GM19455 (cell line): ENCODE measurements around the gene CDK17.
"Not testable (repeated sequence)": the region's sequence is repeated elsewhere in the genome, so short reads cannot be mapped to it uniquely, and the experiment has no call there.

Experiments used
- ATAC-seq: cut with Tn5 transposase; IDR thresholded peaks from one replicate; pipeline ENCODE4 v1.9.1; 2021; ENCODE audit not compliant: unreplicated experiment

CDK17 gene

DNA sequence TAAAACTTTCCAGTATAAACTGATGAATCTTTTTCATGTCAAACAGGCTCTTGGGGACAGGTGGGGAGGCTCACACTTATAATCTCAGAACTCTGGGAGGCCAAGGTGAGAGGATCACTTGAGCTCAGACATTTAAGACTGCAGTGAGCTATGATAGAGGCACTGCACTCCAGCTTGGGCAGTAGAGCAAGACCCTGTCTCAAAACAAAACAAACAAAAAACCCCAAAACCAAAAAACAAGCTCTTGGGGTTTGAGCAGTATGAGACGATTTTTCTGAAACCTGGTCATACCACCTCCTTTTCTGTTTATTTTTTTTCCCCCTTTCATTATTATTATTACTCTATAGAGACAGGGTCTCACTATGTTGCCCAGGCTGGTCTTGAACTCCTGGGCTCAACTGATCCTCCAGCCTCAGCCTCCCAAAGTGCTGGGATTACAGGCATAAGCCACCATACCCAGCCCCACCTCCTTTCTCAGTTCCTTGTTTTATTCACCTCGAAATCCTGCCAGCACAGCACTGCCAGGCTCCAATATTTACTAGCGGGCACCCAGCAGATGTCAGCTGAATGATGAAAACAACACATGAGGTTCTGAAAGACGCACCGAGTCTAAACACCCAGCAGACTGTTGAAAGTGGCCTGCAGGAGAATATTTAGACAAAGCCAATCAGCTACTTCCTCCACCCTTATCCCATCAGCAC lies 19.5 kb upstream of the CDK17 start:
- no peak for ATAC-seq

DNA sequence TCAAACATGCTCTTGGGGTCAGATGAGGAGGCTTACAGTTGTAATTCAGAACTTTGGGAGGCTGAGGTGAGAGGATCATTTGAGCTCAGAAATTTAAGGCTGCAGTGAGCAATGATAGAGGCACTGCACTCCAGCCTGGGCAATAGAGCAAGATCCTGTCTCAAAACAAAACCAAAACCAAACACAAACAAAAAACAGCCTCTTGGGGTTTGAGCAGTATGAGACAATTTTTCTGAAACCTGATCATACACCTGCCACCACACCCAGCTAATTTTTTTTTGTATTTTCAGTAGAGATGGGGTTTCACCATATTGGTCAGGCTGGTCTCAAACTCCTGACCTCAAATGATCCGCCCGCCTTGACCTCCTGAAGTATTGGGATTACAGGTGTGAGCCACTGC lies 17.4 kb upstream of the CDK17 start:
- peak; percentile 63 for ATAC-seq

DNA sequence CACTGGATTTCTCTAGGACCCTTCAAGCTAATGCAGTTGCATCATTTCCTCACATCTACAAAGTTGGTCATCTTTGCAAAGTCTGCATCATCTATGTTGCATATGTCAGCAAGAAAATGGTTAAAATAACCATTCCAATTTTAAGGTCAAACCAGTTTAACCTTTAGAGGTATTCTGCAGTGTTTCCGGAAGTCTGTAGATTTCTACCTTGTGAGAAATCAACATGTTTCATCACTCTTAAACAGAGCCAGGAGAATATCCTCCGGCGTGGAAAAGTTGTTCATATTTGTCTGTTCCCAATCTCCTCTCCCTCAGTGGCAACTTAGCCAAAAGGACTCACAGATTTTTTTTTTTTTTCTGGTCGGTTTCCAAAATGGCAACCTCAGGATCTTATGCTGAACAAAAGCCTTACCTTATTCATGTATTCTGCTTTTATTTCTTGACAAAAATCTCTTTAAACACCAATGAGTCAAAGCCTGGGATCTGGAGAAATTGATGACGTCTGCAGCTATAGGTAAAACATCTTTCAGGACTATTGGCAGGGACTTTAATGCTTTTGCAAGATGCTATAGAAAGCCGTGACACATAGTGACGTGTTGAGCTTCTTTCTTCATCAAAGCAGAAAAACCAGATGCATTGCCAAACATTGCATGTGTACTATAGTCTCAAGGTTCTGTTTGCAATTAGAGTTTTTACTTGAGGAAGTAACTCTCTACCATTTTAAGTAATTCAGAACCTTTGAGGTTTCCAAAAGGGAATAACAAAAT lies 16.0 kb upstream of the CDK17 start:
- no peak for ATAC-seq

DNA sequence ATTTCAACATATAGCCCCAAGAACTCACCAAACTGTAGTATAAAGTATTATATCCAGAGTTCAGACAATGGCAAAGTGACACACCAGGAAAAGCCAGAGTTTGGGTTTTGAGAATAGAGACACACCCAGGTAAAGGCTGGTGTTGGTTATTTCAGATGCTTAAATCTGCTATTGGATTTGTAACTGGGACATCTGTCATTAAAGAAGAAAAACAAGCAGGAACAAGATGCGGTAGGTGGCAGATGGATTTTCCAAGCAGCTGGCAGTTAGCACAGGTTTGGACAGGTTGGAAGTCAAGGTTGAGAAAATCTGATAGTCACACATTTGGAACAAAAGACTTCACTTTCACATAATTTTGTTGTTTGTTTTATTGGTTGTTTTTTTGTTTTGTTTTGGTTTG lies 14.4 kb upstream of the CDK17 start:
- ATAC-seq, result no peak

DNA sequence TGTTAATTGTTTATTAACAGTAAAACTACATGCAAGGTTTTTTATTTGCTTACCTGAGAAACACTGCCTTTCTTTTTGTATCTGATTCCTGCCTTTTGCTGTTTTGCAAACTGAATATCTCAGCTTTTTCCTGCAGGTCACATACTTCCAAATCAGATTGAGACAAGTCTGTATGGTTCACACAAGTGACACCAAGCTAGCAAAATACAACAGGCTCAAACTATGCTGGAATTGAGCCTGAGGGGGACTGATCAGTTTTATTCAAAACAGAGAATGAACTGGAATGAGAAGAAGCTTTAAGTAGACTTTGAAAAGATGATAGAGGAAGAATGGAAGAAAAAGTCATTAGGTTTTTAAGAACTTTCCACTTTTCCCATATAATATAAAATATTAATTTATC lies 12.2 kb upstream of the CDK17 start:
- ATAC-seq, result no peak

DNA sequence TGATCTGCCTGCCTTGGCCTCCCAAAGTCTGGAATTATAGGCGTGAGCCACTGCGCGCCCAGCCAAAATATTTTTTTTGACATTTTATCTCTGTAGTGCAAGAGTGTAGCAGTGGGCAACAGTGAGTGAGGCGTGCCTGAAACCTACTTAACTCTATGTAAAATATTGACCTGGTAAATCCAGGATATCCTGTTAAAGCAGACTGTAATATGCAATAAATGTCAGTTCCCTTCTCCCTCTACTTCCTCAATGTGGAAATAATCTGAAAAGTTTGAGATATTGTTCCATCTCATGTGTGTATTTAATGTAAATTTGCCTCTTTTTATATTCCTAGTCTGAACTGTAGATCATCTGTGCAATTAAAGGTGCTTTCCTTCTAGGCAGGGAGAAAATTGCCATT lies 9.5 kb upstream of the CDK17 start:
- no peak for ATAC-seq

DNA sequence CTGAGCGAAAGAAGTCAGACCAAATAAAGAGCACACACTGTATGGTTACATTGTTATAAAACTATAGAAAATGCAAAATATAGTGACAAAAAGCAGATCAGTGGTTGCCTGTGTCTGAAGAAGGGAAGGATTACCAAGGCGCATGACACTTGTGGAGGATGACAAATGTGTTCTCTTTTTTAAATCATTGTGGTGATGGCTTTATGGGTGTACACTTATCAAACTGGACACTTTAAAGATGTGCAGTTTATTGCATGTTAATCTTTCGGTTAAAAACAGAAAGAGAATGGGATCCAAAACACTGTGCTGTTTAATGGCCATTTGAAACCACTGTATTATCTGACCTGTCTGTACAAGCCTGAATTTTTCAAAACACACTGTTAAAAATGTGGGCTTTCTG lies 8.8 kb upstream of the CDK17 start:
- no peak for ATAC-seq

DNA sequence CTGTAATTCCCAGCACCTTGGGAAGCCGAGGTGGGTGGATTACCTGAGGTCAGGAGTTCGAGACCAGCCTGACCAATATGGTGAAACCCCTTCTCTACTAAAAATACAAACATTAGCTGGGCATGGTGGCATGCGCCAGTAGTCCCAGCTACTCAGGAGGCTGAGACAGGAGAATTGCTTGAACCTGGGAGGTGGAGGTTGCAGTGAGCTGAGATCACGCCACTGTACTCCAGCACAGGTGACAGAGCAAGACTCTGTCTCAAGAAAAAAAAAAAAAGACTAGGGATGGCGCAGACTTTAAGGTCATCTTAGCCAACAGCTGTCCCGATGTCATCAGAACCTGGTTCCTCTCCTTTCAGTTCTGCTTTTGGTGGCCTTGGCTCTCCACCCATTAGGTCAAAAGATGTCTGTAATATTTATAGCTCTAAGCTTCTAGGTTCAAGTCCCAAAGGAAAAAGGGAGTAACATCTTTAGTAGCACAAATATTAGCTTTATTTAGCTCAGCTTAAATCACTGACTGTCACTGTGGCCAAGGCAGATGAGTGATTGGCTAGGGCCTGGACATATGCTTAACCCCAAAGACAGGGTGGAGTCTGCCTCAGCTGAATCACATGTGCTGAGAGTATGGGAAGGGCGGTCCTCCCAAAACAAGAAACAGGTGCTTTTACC lies 7.3 kb upstream of the CDK17 start:
- ATAC-seq, result peak; percentile 91

DNA sequence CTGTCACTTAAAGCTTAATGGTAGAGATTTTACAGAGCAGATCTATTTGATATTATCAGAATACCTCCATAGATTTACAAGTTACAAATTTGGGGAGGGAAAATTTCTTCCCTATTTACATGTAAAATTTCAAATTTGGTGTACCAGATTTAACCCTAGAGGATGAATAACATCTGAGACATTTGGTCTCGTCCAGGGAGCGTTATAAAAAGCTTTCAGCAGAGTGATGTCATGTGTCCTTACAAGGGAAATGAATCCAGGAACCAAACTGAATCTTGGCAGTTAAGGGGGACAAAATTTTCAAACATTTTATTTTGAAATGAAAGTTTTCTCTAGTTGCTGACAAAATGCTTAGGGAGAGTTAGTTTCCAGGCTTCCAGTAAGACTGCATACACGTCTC lies 4.5 kb upstream of the CDK17 start:
- no peak for ATAC-seq

DNA sequence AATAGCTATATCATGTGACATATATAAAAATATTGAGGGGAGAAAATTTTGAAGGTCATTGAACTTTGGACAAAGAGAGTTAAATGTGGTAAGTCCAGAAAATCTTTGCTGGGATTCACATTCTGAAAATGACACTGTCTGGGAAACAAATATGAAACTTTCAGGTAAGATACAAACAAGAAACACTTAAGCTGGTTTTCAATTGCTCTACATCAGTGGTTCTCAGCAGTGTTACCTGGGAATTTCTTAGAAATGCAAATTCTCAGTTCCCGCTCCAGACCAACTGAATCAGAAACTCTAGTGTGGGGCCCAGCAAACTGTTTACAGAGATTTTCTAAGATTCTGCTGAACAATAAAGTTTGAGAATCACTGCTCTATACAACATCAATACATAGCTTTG lies 3.6 kb upstream of the CDK17 start:
- ATAC-seq, result no peak

DNA sequence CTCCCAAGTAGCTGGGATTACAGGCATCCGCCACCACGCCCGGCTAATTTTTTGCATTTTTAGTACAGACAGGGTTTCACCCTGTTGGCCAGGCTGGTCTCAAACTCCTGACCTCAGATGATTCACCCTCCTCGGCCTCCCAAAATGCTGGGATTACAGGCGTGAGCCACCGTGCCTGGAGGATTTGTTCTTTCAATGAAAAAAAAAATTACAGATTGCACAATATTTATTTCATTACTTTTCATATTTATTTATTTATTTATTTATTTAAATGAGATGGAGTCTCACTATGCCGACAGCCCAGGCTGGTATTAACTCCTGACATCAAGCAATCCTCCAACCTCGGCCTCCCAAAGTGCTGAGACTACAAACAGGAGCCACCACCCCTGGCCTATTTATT lies 2.3 kb upstream of the CDK17 start:
- ATAC-seq, result not testable (repeated sequence)

DNA sequence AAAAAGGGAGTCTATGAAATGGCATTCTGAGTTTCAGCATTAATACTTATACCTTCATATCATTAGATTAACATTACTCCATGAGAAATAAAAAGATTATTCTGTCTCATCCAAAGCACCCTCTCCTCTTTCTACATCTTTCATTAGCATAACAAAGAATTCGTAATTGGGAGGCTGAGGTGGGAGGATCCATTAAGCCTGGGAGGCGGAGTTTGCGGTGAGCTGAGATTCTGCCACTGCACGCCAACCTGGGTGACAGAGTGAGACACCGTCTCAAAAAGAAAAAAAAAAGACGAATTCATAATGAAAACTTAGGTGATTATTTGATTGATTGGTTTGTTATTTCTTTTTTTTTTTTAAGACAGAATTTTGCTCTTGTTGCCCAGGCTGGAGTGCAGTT lies 1.8 kb upstream of the CDK17 start:
- ATAC-seq, result no peak

DNA sequence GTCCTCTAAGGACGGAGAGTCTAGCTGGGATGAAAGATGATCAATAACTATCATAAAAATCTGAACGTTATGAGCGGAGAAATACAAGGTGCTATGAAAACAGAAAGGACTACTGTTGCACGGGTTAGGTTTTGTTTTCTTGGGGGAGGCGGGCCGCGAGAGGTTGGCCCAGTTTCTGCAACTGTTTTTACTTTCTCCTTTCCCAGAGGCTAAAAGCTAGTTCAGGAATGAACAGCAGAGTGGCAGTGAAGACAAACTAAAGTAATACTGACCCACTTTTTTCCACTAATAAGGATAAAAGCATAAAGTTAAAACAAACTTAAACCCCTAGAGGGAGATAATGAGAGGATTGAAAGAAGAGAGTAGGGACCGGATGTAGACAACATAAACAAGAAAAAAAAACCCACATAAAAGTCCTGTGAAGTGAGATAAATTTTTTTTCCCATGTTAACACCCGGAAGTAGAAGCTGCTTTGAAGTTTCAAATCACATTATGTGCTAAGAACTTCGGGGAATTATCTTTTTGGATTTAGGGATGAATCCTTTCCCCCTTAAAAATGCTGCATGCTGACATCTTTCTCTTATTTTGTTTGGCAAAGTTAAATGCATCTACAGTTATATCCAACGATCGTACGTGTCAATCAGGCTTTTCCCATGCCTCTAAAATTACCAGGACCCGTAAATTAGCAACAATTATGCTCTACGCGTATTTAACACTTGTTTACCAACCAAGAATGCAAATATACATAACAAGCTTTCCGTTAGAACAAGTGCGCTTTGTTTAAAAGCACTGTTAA lies 1.0 kb upstream of the CDK17 start:
- ATAC-seq, result no peak

DNA sequence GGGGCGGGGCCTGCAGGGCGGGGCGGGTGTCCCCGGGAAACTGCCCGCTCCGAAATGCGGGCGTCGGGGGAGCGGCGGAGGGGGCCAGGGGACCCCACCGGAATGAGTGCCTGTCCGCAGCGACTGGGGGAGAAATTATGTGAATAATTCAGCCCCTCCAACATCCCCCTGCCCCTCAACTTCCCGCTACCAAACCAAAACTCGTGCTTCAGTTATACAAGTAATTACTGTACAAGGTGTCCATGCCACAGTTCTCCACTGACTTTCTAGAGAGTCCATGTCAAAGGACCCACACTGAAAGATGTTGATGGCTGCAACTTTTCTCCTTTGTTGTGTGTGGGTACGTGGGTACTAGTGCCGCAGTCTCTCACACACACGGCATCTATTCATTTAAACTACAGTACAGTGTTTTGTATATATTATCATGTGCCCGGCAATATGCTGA lies 414 bp upstream of the CDK17 start:
- peak; percentile 2 for ATAC-seq

DNA sequence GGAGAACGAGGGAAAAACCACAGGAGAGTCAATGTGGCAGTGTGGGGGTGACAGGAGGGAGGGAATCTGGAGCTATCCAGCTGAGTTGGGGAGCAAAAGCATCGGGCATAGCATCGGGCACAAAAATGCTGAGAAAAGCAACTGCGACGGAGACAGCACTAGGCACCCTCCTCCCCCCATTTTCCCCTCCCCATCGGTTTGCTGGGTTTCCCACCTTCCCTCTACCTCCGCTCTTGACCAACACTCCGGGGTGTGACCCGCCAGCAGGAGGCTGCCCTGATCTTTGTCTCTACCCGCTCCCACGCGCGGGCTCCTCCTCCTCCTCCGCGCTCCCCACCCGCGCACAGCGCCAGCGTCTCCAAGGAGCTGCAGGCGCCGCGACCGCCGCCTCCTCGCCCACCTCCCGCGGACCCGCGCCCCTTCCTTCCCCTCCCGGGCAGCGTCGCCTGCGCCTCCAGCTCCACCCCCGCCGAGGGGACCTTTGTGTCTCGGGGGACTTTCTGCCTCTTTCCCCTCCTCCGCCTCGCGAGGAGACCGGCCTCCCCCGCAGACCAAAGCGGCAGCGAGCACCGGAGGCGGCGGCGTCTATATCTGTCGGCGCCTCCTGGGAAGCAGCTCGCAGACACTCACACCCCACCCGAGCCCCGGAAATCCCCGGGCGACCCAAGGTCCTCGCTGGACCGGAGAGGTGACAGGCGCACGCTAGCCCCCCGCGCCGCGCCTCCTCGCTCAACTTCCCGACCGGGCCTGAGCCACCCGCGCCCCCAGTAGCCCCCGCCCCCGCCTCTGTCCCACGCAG lies 920 bp downstream of the CDK17 start:
- ATAC-seq, result peak; percentile 35

DNA sequence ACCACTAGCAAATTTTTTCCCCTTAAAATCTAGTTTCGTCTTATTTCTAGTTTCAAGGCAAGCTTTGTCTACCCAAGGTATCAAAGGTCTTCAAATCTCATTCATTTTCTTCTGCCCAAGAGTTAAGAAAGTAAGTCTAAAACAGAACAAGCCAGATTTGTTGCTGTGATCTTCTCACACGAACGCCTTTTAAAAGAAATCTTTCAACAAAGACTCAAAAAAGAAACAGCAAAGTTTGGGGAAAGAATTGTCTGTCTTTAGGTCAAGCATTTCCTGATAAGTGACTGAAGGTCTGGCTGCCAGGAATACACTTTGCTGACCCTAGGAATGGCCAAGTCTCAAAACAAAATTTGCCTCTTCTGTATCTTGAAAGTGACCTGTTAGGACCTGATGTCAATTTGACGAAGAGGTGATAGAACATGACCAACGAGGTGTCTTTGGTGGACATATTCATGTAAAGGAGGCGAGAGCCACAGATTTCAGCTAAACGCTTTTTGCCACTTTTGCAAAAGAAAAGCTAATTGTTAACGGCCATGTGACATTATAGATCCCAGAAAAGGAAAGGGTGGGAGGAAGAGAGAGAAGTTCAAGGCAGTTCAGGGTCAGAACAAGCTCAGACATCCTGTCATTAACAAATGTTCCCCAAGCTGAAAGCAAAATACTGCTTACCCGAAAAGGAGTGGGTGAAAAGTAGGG lies 1.7 kb downstream of the CDK17 start:
- ATAC-seq, result no peak

DNA sequence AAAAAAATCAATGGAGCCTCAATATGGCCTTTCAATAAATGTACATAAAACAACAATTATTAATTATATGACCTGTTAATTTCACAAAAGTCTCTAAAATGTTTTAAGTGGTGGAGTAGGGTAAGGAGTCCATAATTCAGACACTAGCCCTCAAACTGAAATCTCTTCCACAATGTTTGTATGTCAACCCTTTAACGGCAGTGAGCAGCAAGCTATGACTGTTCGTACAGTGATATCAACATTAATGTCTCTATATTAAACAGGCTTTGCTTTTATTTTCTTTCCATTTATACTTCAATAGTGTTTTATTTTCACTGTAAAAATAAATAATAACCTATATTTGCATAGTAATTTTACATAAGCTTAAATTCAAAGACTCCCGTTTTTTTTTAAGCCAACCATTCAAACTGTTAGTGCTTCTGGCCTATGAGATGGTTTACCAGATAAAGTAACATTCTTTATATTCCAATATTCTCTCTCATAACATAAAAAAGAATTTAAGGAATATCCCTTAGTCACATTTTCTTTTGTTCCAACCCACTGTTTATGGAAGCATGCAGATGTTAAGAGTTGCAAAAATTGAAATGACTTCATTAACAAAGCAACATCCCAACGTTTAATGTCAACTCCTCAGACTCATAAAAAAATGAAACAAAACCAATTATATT lies 2.3 kb downstream of the CDK17 start:
- ATAC-seq, result no peak

DNA sequence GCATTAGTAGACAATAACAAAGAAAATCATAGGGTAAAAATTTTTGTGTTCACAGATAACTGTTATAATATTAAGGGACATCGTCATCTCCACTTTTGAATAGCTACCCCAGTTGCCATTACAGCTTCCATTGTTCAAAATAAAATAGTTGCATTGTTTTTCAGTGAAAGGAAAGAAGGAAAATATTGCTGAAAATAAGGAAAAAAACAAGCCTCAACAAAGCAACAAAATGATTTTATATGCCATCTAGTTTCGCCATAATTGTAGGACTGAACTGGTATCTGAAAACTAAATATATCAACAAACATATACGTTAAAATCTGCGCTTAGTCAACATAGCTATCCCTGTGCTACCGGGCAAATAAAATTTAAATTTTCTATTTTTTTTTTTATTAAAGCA lies 3.3 kb downstream of the CDK17 start:
- ATAC-seq, result no peak

DNA sequence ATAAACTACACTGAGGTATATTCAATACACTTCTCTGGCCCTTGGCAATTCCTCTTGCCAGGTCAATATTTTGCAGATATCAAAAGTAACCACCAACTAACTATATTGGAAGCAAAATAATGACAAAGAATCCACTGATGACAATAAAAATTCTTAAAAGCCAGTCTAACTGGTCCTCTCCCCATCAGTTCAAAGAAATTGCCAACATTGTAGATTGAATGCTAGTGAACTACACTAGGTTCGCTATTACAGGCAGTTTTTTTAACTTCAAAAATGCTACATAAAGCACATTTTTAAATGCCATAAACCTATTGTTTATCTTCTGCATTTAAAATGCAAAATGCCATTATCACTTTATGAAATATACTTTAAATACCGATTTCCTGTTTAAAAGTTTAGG lies 4.0 kb downstream of the CDK17 start:
- ATAC-seq, result no peak
